ENCODE measurements around the gene CNGB1.

CNGB1 gene

GRCh38 chr16:57997176-57997527, 26.2 kb upstream of the CNGB1 start:
- Histone ChIP-seq H3K4me2 (ENCODE audit: insufficient read depth, low read length, poor library complexity, severe bottlenecking) (no peak overlapping the region), H3K9me3 (replicated peaks in 1 of 2; ENCODE audit: control insufficient read depth in 2 of 2, insufficient read depth in 1 of 2, low read depth in 1 of 2, low read length in 2 of 2) (no peaks in the 10 kb centered on the region), H2AK5ac (ENCODE audit: low read depth, low read length) (no peak overlapping the region), H4K91ac (ENCODE audit: low read depth, low read length, poor library complexity) (no peak overlapping the region), H3K14ac (ENCODE audit: low read length) (no peak overlapping the region), H3K4me1 (ENCODE audit: control insufficient read depth in 2 of 2, insufficient read depth in 1 of 2, low read depth in 1 of 2, low read length in 2 of 2) (peaks cover 7 to 10% of the 10 kb centered on the region in 2 donors), H3K27ac (replicated peaks; ENCODE audit: low read length) (no peak overlapping the region), H3K79me1 (ENCODE audit: low read depth, low read length) (peaks cover 4% of the 10 kb centered on the region), H2BK5ac (ENCODE audit: low read length) (no peak overlapping the region), H3K23ac (ENCODE audit: low read depth, low read length, poor library complexity) (no peak overlapping the region), H3K27me3 (ENCODE audit: control insufficient read depth in 3 of 3, insufficient read depth in 3 of 3, low read depth in 1 of 3, low read length in 3 of 3) (no peaks in the 10 kb centered on the region), H3K36me3 (replicated peaks in 1 of 2; ENCODE audit: control insufficient read depth in 2 of 2, insufficient read depth in 2 of 2, low read length in 2 of 2) (peaks cover 20 to 45% of the 10 kb centered on the region in 2 donors), H2BK12ac (ENCODE audit: low read length) (no peak overlapping the region), H4K8ac (ENCODE audit: low read depth, low read length) (no peak overlapping the region), H3K4ac (ENCODE audit: low read length) (no peak overlapping the region), H3K9ac (ENCODE audit: low read depth, low read length, poor library complexity) (peak overlapping the region; percentile 17), H2BK120ac (ENCODE audit: low read depth, low read length) (no peak overlapping the region), H3K4me3 (ENCODE audit: low read length in 2 of 2) (peak overlapping the region in 1 of 2 donors; percentile 15), H2AFZ (ENCODE audit: low read length) (no peak overlapping the region), H3K18ac (ENCODE audit: low read length) (peak overlapping the region; percentile 44), H2BK15ac (ENCODE audit: low read length) (no peak overlapping the region)
- no peak for DNase-seq (ENCODE audit: low spot score)
- no CpG with 5 or more reads among the region's 35 CpGs for WGBS, 2 donors (ENCODE audit: extremely low coverage in 2 of 2, insufficient read length in 2 of 2, insufficient replicate concordance in 1 of 2)

DNA sequence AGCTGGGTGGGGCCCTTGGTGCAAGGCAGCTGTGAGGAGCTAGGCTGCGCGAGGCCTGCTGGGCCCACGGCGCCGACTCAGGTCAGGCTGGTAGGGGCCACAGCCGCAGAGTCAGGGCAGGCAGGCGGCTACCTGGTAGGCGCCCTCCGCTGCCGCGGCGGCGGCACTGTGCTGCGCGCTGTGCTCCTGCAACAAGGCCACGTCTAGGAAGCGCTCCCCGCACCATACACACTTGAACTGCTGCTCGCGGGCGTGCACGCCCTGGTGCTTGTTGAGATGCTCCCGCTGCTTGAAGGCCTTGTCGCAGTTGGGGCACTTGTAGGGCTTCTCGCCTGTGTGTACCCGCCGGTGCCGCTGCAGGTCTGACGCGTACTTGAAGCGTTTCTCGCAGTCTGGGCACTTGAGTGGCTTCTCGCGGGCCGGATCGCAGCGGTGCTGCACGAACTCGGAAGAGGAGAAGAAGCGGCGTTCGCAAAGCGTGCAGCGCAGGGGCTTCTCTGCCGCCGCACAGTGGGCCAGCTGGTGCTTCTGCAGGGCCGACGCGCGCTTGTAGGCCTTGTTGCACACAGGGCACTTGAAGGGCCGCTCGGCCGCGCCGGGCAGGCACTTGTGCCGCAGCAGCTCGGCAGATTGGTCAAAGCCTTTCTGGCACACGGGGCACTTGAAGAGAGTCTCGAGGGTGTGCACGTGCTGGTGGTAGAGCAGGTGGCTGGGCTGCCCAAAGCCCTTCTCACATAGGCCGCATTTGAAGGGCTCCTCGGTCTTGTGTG, 25.7 kb upstream of the CNGB1 start:
- H2BK5ac ChIP-seq (ENCODE audit: low read length), result no peak overlapping the region
- no peak overlapping the region for H2AK5ac ChIP-seq (ENCODE audit: low read depth, low read length)
- no peak overlapping the region for H3K4ac ChIP-seq (ENCODE audit: low read length)
- no peak overlapping the region for H2BK120ac ChIP-seq (ENCODE audit: low read depth, low read length)
- no peak overlapping the region for H4K91ac ChIP-seq (ENCODE audit: low read depth, low read length, poor library complexity)
- no peak overlapping the region for H3K23ac ChIP-seq (ENCODE audit: low read depth, low read length, poor library complexity)
- no peak for DNase-seq (ENCODE audit: low spot score)
- H3K4me2 ChIP-seq (ENCODE audit: insufficient read depth, low read length, poor library complexity, severe bottlenecking), result no peak overlapping the region
- H4K8ac ChIP-seq (ENCODE audit: low read depth, low read length), result no peak overlapping the region
- no peak overlapping the region for H3K27ac ChIP-seq (replicated peaks; ENCODE audit: low read length)
- H3K4me3 ChIP-seq (ENCODE audit: low read length in 2 of 2), result no peak overlapping the region
- H3K79me1 ChIP-seq (ENCODE audit: low read depth, low read length), result peaks cover 4% of the 10 kb centered on the region
- peaks cover 20 to 43% of the 10 kb centered on the region in 2 donors for H3K36me3 ChIP-seq (replicated peaks in 1 of 2; ENCODE audit: control insufficient read depth in 2 of 2, insufficient read depth in 2 of 2, low read length in 2 of 2)
- no peak overlapping the region for H2BK15ac ChIP-seq (ENCODE audit: low read length)
- no peak overlapping the region for H2AFZ ChIP-seq (ENCODE audit: low read length)
- peak overlapping the region; percentile 44 for H3K18ac ChIP-seq (ENCODE audit: low read length)
- H3K9me3 ChIP-seq (replicated peaks in 1 of 2; ENCODE audit: control insufficient read depth in 2 of 2, insufficient read depth in 1 of 2, low read depth in 1 of 2, low read length in 2 of 2), result no peaks in the 10 kb centered on the region
- H3K9ac ChIP-seq (ENCODE audit: low read depth, low read length, poor library complexity), result peak overlapping the region; percentile 17
- no peak overlapping the region for H2BK12ac ChIP-seq (ENCODE audit: low read length)
- peaks cover 2 to 5% of the 10 kb centered on the region in 2 donors for H3K4me1 ChIP-seq (ENCODE audit: control insufficient read depth in 2 of 2, insufficient read depth in 1 of 2, low read depth in 1 of 2, low read length in 2 of 2)
- no peak overlapping the region for H3K14ac ChIP-seq (ENCODE audit: low read length)
- H3K27me3 ChIP-seq (ENCODE audit: control insufficient read depth in 3 of 3, insufficient read depth in 3 of 3, low read depth in 1 of 3, low read length in 3 of 3), result no peaks in the 10 kb centered on the region
- WGBS, 2 donors (ENCODE audit: extremely low coverage in 2 of 2, insufficient read length in 2 of 2, insufficient replicate concordance in 1 of 2), result no CpG with 5 or more reads among the region's 62 CpGs

DNA sequence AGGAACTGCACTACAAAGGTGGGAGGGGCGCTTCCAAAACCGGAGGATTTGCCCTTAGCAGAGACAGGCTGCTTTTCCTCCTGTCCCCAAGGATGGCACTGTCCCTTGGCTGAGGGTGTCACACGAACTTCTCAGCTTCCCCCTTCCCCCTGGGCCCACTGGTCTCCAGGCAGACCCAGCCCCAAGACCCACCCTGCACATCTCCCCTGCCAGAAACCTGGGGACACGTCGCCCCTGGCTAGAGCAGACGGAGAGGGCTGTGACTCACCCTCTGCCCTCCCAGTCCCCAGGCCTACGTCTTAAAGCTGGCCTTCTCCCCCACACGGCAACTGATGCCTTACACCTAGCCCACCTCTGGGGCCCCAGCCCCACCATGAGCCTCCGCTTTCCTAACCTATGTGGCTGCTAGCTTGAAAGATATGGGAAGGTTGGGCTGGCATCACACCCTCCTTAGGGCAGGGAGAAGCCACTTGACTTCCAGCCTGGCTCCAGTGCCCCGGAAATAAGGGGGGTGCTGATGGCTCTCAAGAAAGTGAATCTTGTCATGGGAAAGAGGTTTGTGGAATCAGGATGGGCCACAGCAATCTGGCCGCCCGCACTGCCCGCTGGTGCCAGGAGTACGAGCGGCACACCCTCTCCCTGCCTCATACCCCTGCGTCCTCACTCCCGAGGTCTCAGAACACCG, 24.9 kb upstream of the CNGB1 start:
- H2BK12ac ChIP-seq (ENCODE audit: low read length), result no peak overlapping the region
- no peak overlapping the region for H3K4ac ChIP-seq (ENCODE audit: low read length)
- peaks cover 20 to 43% of the 10 kb centered on the region in 2 donors for H3K36me3 ChIP-seq (replicated peaks in 1 of 2; ENCODE audit: control insufficient read depth in 2 of 2, insufficient read depth in 2 of 2, low read length in 2 of 2)
- peak overlapping the region in 1 of 2 donors; percentile 2 for H3K4me3 ChIP-seq (ENCODE audit: low read length in 2 of 2)
- H3K27ac ChIP-seq (replicated peaks; ENCODE audit: low read length), result no peak overlapping the region
- peaks cover 2 to 5% of the 10 kb centered on the region in 2 donors for H3K4me1 ChIP-seq (ENCODE audit: control insufficient read depth in 2 of 2, insufficient read depth in 1 of 2, low read depth in 1 of 2, low read length in 2 of 2)
- H3K9ac ChIP-seq (ENCODE audit: low read depth, low read length, poor library complexity), result peak overlapping the region; percentile 15
- no peak overlapping the region for H2BK120ac ChIP-seq (ENCODE audit: low read depth, low read length)
- no peak overlapping the region for H3K14ac ChIP-seq (ENCODE audit: low read length)
- no peak overlapping the region for H2AK5ac ChIP-seq (ENCODE audit: low read depth, low read length)
- no peak overlapping the region for H3K23ac ChIP-seq (ENCODE audit: low read depth, low read length, poor library complexity)
- no peak for DNase-seq (ENCODE audit: low spot score)
- no peaks in the 10 kb centered on the region for H3K9me3 ChIP-seq (replicated peaks in 1 of 2; ENCODE audit: control insufficient read depth in 2 of 2, insufficient read depth in 1 of 2, low read depth in 1 of 2, low read length in 2 of 2)
- no peaks in the 10 kb centered on the region for H3K27me3 ChIP-seq (ENCODE audit: control insufficient read depth in 3 of 3, insufficient read depth in 3 of 3, low read depth in 1 of 3, low read length in 3 of 3)
- no peak overlapping the region for H4K91ac ChIP-seq (ENCODE audit: low read depth, low read length, poor library complexity)
- H4K8ac ChIP-seq (ENCODE audit: low read depth, low read length), result no peak overlapping the region
- no CpG with 5 or more reads among the region's 18 CpGs for WGBS, 2 donors (ENCODE audit: extremely low coverage in 2 of 2, insufficient read length in 2 of 2, insufficient replicate concordance in 1 of 2)
- H3K79me1 ChIP-seq (ENCODE audit: low read depth, low read length), result peaks cover 4% of the 10 kb centered on the region
- H2BK5ac ChIP-seq (ENCODE audit: low read length), result no peak overlapping the region
- no peak overlapping the region for H3K4me2 ChIP-seq (ENCODE audit: insufficient read depth, low read length, poor library complexity, severe bottlenecking)
- no peak overlapping the region for H3K18ac ChIP-seq (ENCODE audit: low read length)
- no peak overlapping the region for H2AFZ ChIP-seq (ENCODE audit: low read length)
- H2BK15ac ChIP-seq (ENCODE audit: low read length), result no peak overlapping the region

GRCh38 chr16:57994778-57995177, 23.9 kb upstream of the CNGB1 start:
- Histone ChIP-seq H3K4me2 (ENCODE audit: insufficient read depth, low read length, poor library complexity, severe bottlenecking) (no peak overlapping the region), H4K8ac (ENCODE audit: low read depth, low read length) (no peak overlapping the region), H2AFZ (ENCODE audit: low read length) (no peak overlapping the region), H3K23ac (ENCODE audit: low read depth, low read length, poor library complexity) (no peak overlapping the region), H3K9me3 (replicated peaks in 1 of 2; ENCODE audit: control insufficient read depth in 2 of 2, insufficient read depth in 1 of 2, low read depth in 1 of 2, low read length in 2 of 2) (no peaks in the 10 kb centered on the region), H3K9ac (ENCODE audit: low read depth, low read length, poor library complexity) (no peak overlapping the region), H3K27me3 (ENCODE audit: control insufficient read depth in 3 of 3, insufficient read depth in 3 of 3, low read depth in 1 of 3, low read length in 3 of 3) (no peaks in the 10 kb centered on the region), H3K18ac (ENCODE audit: low read length) (no peak overlapping the region), H2BK12ac (ENCODE audit: low read length) (no peak overlapping the region), H2BK5ac (ENCODE audit: low read length) (no peak overlapping the region), H3K27ac (replicated peaks; ENCODE audit: low read length) (no peak overlapping the region), H3K4me1 (ENCODE audit: control insufficient read depth in 2 of 2, insufficient read depth in 1 of 2, low read depth in 1 of 2, low read length in 2 of 2) (peaks cover 2 to 5% of the 10 kb centered on the region in 2 donors), H4K91ac (ENCODE audit: low read depth, low read length, poor library complexity) (no peak overlapping the region), H2BK120ac (ENCODE audit: low read depth, low read length) (no peak overlapping the region), H3K4ac (ENCODE audit: low read length) (no peak overlapping the region), H3K79me1 (ENCODE audit: low read depth, low read length) (peaks cover 4% of the 10 kb centered on the region), H2BK15ac (ENCODE audit: low read length) (no peak overlapping the region), H2AK5ac (ENCODE audit: low read depth, low read length) (no peak overlapping the region), H3K4me3 (ENCODE audit: low read length in 2 of 2) (no peak overlapping the region), H3K14ac (ENCODE audit: low read length) (no peak overlapping the region), H3K36me3 (replicated peaks in 1 of 2; ENCODE audit: control insufficient read depth in 2 of 2, insufficient read depth in 2 of 2, low read length in 2 of 2) (peaks cover 20 to 43% of the 10 kb centered on the region in 2 donors)
- WGBS, 2 donors (ENCODE audit: extremely low coverage in 2 of 2, insufficient read length in 2 of 2, insufficient replicate concordance in 1 of 2), result no CpG with 5 or more reads among the region's 4 CpGs
- DNase-seq (ENCODE audit: low spot score), result no peak
